HG02571 (cell line): ENCODE measurements around the gene AFG1L.
"Not testable (repeated sequence)": the region's sequence is repeated elsewhere in the genome, so short reads cannot be mapped to it uniquely, and the experiment has no call there.

Experiments
- ATAC-seq: cut with Tn5 transposase; IDR thresholded peaks from one replicate; pipeline ENCODE4 v1.9.1; 2021; ENCODE audit warnings: mild to moderate bottlenecking, moderate library complexity; ENCODE audit not compliant: unreplicated experiment

The AFG1L gene

GRCh38 chr6:108550256-108550655 is 255.4 kb downstream of the AFG1L start:
- no peak for ATAC-seq

DNA sequence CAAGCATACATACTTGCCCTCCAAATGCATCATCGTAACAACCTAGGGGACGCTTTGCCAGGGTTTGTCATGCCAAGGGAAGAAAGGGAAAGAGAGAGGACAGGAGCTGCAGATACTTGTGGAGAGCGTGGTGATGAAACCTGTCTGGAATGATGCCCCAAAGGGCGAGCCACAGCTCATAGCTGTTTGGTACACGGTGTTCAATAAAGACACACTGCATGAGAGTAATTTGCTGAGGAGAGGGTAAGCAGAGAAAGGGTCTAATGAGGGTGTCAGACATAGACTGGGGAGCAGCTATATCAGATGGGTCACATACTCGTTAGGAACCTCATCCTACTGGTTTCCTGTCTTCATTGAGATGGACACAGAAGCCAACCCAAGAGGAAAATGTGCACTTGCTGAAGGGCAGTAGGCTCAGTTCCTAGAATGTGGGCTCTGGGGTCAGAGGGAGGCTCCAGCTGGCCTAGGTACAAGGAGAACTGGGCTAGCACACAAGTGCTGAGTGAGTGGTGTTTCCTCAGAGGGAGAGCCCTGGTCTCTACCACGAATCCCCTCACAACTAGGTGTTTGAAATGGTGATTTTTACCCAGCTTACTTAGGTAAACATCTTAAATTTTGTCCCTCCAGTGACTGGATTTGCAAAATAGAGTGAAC is 260.7 kb downstream of the AFG1L start:
- ATAC-seq = no peak

DNA sequence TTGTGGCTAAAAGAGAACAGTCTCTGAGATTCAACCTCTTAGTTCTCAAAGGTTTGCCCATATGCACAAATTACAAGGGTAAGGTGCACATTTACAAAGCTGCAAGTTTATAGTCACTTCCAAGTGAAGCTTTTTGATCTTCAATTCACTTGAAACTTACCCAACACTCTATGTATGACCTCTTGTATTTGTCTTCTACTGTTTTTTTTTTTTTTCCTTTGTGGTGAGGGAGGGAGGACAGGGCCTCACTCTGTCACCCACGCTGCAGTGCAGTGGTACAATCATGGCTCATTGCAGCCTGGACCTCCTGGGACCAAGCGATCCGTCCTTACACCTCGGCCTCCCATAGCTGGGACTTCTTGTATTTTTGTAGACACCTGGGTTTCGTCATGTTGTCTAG is 261.4 kb downstream of the AFG1L start:
- no peak for ATAC-seq

DNA sequence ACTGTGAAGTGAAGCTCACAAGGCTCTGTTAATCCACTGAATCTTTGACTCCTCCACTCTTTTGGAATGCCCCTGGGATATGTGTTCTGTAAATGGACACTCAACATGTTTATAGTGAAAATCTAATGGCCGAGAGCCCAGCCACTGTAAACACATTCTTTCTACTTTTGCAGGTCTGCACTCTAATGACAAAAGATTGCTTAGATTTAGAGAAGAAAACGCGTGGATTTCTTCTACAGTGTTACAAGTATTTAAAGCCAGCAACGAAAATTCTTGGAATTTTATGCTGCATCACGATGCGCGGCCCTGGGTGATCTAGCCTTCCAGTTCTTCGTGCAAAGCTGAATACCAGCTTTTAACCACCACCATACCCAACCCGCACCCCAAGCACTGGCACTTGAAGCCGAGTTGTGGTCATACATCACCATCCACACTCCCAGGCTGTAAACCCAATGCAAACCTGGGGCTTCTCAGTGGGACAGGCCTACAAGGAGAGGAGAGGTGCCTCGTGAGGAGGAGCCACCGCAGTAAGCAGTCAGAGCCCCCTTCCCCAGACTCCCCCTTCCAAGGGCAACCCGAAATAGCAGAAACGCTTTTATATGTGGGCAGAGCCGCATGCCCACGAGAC is 262.1 kb downstream of the AFG1L start:
- no peak for ATAC-seq

DNA sequence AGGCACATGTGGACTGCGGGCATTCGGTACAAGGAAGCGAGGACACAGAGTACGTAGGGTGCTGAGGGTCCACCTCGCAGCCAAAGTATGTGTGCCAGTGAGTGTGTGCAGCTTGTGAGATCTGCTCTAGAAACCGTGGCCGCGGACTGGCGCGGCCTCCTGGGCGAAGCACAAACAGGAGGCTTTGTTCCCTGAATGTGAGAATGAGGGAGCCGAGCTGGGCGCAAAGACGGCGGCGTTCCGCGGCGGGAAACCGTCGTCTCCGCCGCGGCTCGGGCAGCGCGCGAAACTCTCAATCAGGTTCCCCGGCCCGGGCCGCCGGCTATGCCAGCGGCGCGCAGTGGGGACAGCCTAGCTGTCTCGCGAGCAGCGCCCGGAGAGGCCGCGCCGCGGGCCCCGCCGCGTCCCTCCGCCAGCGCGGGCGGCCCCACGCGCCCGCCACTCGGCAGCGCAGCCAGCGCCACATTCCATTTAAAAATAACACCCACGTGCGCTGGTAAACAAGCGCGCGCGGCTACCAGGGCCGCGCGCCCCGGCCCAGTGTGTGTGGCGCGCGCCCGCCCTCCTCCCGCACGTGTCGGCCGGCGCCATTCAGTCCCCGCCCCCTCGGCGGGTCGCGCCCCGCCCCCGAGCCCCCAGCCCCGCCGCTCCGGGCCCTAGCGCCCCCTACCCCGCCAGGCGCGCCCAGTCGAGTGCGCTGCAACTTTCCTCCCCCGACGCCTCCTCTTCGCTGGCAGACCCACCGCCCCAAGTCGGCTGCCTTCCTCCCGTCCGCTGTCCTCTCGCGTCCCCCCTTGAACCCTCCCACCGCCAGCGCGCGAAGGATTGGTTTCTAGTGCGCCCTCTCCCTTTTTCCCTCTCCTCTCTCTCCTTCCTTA is 262.9 kb downstream of the AFG1L start:
- peak; percentile 19 for ATAC-seq

DNA sequence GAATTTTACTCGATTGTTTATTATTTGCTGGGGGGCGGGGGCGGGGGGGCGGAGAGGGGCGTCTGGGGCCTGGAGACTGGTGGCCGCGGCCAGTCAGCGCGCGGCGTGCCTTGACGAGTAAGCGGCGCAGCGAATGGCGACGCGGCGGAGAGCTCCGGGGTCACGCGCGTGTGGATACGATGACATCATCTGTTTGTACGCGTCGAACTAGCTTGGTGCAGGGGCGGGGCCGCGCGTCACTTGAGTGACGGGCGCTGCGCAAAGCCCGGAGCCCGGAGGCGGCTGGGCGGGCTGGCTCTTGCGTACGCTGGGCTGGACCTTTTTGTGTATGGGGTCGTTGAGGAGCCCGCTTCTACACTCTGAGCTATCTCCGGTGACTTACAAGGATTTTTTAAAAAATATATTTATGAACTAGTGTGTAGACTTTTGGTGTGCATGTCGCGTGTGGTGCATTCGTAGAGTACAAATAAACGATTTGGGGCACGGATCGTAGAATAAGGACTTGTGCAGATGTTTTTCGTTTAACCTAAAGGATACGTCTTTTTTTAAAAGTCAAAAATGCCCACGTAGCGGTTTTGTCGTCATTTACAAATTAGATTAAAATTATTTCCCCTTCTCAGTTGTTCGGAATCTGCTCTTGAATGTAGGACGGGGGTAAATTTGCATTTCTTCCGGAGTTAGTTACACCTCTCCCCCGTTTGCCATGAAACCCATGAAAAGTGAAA is 263.7 kb downstream of the AFG1L start:
- ATAC-seq = peak; percentile 58

GRCh38 chr6:108559097-108559883 is 264.4 kb downstream of the AFG1L start:
- peak; percentile 42 for ATAC-seq

DNA sequence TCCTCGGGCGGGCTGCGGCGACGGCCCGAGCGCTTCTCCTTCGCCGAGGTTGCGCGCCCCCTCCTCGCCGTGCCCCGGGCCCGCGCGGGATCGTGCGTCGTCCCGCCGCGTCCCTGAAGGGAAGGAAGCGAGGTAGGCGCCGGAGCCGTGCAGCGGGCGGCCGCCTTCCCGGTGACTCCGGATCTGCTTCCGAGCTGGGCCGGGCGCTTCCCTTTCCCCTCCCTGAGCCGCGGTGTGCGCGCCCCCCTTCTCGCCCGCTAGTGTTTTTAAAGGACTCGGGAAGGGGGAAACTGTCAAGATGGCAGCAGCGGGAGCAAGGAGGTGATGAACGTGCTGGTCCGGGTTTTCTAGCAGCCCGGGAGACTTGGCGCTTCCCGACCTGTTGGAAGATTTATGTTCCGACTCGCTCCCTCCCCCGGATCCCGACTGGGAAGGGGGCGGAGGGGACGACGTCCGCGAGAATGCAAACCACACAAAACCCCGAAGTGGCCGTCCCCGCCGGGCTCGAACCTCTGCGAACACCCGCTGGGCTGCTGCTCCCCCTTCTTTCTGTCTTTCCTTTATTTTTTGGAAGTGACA is 265.1 kb downstream of the AFG1L start:
- peak; percentile 1 for ATAC-seq

DNA sequence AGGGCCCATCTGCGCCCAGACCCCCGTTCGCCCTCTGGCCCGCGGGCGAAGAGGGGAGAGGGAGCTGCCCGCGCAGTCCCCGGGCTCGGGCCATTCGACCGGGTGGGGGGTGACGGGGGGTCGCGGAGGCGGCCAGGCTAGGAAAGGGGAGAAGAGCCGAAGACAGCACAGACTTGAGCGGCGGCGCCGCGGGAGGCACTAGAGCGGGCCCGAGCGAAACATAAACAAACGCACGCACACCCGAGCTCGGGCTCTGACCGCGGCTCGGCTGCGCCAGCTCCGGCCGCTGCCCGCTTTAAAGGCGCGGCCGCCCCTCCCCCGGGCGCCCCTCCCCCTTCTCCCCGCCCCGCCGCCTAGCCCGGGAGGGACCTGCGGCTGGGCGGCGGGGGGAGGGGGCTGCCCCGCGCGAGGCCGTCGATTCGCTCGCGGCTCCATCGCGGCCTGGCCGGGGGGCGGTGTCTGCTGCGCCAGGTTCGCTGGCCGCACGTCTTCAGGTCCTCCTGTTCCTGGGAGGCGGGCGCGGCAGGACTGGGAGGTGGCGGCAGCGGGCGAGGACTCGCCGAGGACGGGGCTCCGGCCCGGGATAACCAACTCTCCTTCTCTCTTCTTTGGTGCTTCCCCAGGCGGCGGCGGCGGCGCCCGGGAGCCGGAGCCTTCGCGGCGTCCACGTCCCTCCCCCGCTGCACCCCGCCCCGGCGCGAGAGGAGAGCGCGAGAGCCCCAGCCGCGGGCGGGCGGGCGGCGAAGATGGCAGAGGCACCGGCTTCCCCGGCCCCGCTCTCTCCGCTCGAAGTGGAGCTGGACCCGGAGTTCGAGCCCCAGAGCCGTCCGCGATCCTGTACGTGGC is 265.8 kb downstream of the AFG1L start, which contains the start of gene FOXO3:
FOXO3 (plus strand) TSS at position 455 of the 846 bp plus-strand sequence; CDS start at position 747, 292 bp downstream.
- no peak for ATAC-seq

- not testable (repeated sequence) for ATAC-seq
Measured at GRCh38 chr6:108561309-108561647, 266.4 kb downstream of the AFG1L start.

DNA sequence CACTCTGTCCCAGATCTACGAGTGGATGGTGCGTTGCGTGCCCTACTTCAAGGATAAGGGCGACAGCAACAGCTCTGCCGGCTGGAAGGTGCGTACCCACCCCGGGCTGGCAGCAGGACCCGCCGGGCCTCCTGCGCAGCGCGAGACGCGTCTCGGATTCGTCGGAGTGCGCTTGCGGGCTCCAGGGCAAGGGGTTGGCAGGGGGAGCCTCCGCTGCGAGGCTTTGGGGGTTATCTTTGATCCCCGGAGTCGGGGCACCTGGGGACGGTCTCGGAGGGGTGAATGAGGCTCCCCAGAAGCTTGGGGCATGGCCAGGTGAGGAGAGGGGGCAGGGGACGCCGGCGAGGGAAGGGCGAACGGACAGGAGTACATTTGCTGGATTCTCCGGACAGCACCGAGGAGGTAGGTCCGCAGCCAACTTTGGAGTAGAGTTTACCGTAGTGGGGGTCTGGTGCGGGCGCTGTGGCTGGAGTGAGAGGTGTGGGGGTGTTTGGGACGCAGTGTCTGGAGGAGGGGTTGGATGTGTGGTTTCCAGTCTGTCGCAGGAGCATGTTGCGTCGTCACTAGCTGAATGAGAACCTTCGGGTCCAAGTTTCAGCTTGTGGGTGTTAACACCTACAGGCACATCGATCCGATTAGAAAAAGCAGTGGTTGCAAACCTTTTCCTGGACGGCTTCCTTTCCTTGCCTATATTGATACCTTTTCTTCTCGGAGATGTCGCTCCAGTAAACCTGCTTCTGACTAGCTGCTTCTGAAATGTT is 267.1 kb downstream of the AFG1L start:
- no peak for ATAC-seq

- no peak for ATAC-seq
Measured at GRCh38 chr6:108562503-108562993, 267.7 kb downstream of the AFG1L start.

GRCh38 chr6:108563292-108563691 is 268.4 kb downstream of the AFG1L start:
- no peak for ATAC-seq

- ATAC-seq = no peak
Measured at GRCh38 chr6:108564178-108564577, 269.3 kb downstream of the AFG1L start.

- peak; percentile 45 for ATAC-seq
Measured at GRCh38 chr6:108565091-108565766, 270.4 kb downstream of the AFG1L start.

DNA sequence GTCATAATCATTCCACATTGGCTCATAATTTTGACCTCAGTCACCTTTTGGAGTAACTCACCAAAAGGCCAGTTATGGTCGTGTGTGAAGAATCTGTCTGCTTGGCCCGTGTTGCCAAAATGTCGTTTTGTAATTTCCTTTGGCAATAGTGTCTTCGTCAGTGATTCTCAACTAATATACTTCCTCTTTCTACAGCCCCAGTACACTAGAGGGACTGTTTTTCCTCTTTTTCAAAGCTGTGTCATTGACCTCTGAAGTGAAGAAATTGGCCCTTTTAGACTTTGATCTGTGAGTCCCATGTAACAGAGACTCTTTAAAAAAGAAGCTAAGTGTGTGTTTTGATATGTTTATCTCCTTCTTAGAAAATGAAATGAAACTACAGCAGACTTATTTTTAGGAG is 271.0 kb downstream of the AFG1L start:
- ATAC-seq = peak; percentile 43

- no peak for ATAC-seq
Measured at GRCh38 chr6:108566406-108566805, 271.6 kb downstream of the AFG1L start.

DNA sequence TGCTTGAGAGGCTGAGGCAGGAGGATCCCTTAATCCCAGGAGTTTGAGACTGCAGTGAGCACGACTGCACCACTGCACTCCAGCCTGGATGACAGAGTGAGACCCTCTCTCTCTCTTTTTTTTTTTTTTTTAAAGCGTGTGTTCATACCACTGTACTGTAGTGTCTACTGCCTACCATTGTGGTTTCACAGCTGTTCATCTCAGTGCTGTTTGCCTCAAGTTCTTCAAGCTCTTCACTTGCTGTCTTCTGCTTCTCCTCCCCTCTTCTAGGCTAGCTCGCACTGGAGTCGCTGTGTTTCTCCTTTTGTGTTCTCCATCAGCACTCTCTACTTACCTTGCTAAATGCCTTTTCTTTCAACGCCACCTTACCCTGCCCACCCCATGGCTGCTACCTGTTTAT is 273.2 kb downstream of the AFG1L start:
- ATAC-seq = no peak
